ENCODE data around the gene ESF1.
A peak's percentile ranks its signal among the peaks of the same experiment; 100 is the strongest.

The ESF1 gene

DNA sequence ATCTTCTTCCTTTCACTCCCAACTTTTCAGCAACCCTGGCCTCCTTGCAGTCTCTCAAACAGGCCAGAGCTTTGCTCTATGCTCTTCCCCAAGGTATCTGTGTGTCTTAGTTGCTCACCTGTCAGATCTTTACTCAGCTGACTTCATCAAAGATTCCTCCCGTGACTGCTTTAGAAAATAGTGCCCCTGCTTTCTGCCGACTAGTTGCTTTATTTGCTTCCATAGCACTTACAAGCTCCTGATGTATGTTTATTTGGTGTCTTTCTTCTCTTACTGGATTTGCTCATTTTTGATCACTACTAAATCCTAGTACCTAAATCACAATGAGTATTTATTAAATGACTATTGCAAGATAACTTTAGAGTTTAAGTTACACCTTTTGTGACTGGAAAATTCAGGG is 6.0 kb upstream of the ESF1 start:
- H3K4me1 ChIP-seq (ENCODE audit: control insufficient read depth in 1 of 2, insufficient read depth in 2 of 2, low read length in 2 of 2): peaks cover 0 to 5% of the 10 kb centered on the region in 2 experiments
- H3K4me2 ChIP-seq (ENCODE audit: low read length): no peak overlapping the region
- no peak overlapping the region for H3K4me3 ChIP-seq (ENCODE audit: low read depth, low read length)
- H3K79me1 ChIP-seq (ENCODE audit: low read length): no peaks in the 10 kb centered on the region
- no peak overlapping the region for H2AK5ac ChIP-seq (ENCODE audit: low read length)
- no peak overlapping the region for H2BK5ac ChIP-seq (ENCODE audit: low read depth, low read length, poor library complexity)
- H3K27me3 ChIP-seq (ENCODE audit: insufficient read depth, low read length): no peaks in the 10 kb centered on the region
- H3K9me3 ChIP-seq (ENCODE audit: insufficient read depth, low read depth, low read length): no peaks in the 10 kb centered on the region
- no peak overlapping the region for H3K4ac ChIP-seq (ENCODE audit: low read depth, low read length)
- H3K23ac ChIP-seq (ENCODE audit: low read length): no peak overlapping the region
- H4K12ac ChIP-seq (ENCODE audit: low read depth, low read length): no peak overlapping the region
- H3K14ac ChIP-seq (ENCODE audit: low read length): no peak overlapping the region
- no peak overlapping the region for H3K27ac ChIP-seq (ENCODE audit: low read depth, low read length)
- WGBS (ENCODE audit: extremely low coverage, insufficient coverage, insufficient read length): no CpG with 5 or more reads among the region's 2 CpGs
- H4K8ac ChIP-seq (ENCODE audit: low read depth, low read length): no peak overlapping the region
- no peak overlapping the region for H4K91ac ChIP-seq (ENCODE audit: low read depth, low read length)
- no peaks in the 10 kb centered on the region for H3K79me2 ChIP-seq (ENCODE audit: control insufficient read depth, insufficient read depth, low read length, poor library complexity)
- peaks cover 9 to 32% of the 10 kb centered on the region in 2 experiments for H3K36me3 ChIP-seq (ENCODE audit: control insufficient read depth in 1 of 2, insufficient read depth in 2 of 2, low read length in 2 of 2)
- no peak overlapping the region for H2AFZ ChIP-seq (ENCODE audit: insufficient read depth, low read length, poor library complexity)
- H3K18ac ChIP-seq (ENCODE audit: low read length): no peak overlapping the region
- no peak for DNase-seq
- H2BK120ac ChIP-seq (ENCODE audit: insufficient read depth, low read length, poor library complexity): no peak overlapping the region
- H3K9ac ChIP-seq (ENCODE audit: low read length): no peak overlapping the region
- no peak overlapping the region for H2BK12ac ChIP-seq (ENCODE audit: low read length)

DNA sequence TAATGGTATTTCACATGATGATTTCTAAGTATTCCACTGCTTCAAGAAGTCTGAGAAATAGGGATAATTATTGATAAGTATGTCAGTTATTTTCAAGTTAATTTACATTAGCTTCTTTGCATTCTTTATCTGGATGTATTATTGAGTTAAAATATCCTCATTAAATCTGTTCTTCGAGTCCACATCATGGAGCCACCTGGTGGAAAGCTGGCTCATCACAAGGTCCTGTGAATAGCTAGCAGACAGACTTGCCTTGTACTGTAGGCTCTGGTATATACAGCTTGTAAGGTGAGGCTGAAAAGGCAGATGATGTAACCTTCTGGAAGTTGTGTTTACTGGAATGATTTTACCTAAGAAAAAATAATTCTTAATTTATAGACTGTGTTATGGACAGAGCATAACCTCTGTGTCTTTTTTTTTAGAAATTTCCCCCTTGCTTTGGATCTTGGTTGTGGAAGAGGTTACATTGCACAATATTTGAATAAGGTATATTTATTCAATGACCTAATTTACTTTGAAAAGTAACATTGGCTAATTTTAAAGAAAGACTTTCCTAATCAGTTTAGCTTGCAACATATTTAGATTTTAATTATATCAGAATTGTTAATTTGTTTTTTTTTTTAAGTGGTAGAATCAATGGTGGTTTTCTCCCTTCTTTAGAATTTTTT is 3.6 kb upstream of the ESF1 start:
- no peak overlapping the region for H4K12ac ChIP-seq (ENCODE audit: low read depth, low read length)
- H3K14ac ChIP-seq (ENCODE audit: low read length): no peak overlapping the region
- no peaks in the 10 kb centered on the region for H3K27me3 ChIP-seq (ENCODE audit: insufficient read depth, low read length)
- no peak overlapping the region for H2BK12ac ChIP-seq (ENCODE audit: low read length)
- no peak overlapping the region for H3K4me3 ChIP-seq (ENCODE audit: low read depth, low read length)
- WGBS (ENCODE audit: extremely low coverage, insufficient coverage, insufficient read length): no CpG with 5 or more reads among the region's 1 CpG
- peaks cover 0 to 22% of the 10 kb centered on the region in 2 experiments for H3K36me3 ChIP-seq (ENCODE audit: control insufficient read depth in 1 of 2, insufficient read depth in 2 of 2, low read length in 2 of 2)
- no peak overlapping the region for H2BK5ac ChIP-seq (ENCODE audit: low read depth, low read length, poor library complexity)
- H3K4me1 ChIP-seq (ENCODE audit: control insufficient read depth in 1 of 2, insufficient read depth in 2 of 2, low read length in 2 of 2): peaks cover 0 to 7% of the 10 kb centered on the region in 2 experiments
- no peak overlapping the region for H3K4me2 ChIP-seq (ENCODE audit: low read length)
- H2AFZ ChIP-seq (ENCODE audit: insufficient read depth, low read length, poor library complexity): no peak overlapping the region
- peaks cover 6% of the 10 kb centered on the region for H3K79me2 ChIP-seq (ENCODE audit: control insufficient read depth, insufficient read depth, low read length, poor library complexity)
- no peak overlapping the region for H3K23ac ChIP-seq (ENCODE audit: low read length)
- no peak overlapping the region for H3K9ac ChIP-seq (ENCODE audit: low read length)
- no peak overlapping the region for H4K8ac ChIP-seq (ENCODE audit: low read depth, low read length)
- no peak overlapping the region for H2BK120ac ChIP-seq (ENCODE audit: insufficient read depth, low read length, poor library complexity)
- no peak overlapping the region for H3K18ac ChIP-seq (ENCODE audit: low read length)
- no peak overlapping the region for H3K27ac ChIP-seq (ENCODE audit: low read depth, low read length)
- H3K4ac ChIP-seq (ENCODE audit: low read depth, low read length): no peak overlapping the region
- peak; percentile 42 to 69 for DNase-seq
- H3K9me3 ChIP-seq (ENCODE audit: insufficient read depth, low read depth, low read length): no peaks in the 10 kb centered on the region
- no peak overlapping the region for H2AK5ac ChIP-seq (ENCODE audit: low read length)
- H4K91ac ChIP-seq (ENCODE audit: low read depth, low read length): no peak overlapping the region
- peaks cover 4% of the 10 kb centered on the region for H3K79me1 ChIP-seq (ENCODE audit: low read length)

DNA sequence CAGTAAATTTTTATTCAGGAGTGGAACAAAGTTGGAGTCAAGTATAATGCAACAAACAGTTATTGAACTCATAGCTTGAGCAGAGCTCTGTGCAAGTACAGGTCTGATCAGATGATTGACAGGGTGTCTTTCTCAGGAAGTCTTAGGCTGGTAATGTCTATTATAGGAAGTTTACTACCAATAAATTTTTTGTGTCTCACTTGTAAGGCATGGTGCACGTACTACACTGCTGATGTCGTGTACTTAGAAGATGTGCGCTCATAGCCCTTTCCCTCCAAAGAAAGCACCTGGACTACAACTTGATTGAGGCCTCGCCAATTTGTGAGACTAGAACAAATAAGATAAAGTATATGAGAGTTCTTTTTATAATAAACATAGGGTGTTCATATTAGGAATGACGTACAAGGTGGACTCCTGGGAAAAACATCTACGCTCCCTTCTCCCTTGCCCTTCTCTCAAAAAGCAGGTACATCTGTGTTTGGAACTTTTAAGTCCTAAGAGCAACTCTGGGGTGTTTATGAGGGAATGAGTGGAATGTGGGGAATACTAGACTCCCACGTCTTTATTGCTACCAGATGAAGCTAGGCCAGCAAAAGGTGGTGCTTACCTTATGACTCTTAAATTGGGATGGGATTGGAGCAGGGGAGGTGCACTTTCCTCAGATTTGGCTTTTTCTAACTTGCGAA is 1.6 kb upstream of the ESF1 start:
- H3K79me1 ChIP-seq (ENCODE audit: low read length): peaks cover 4% of the 10 kb centered on the region
- no peak overlapping the region for H4K12ac ChIP-seq (ENCODE audit: low read depth, low read length)
- H3K27me3 ChIP-seq (ENCODE audit: insufficient read depth, low read length): no peaks in the 10 kb centered on the region
- no peak overlapping the region for H3K27ac ChIP-seq (ENCODE audit: low read depth, low read length)
- no peak for DNase-seq
- H3K18ac ChIP-seq (ENCODE audit: low read length): no peak overlapping the region
- H4K91ac ChIP-seq (ENCODE audit: low read depth, low read length): no peak overlapping the region
- no peak overlapping the region for H2BK12ac ChIP-seq (ENCODE audit: low read length)
- H3K79me2 ChIP-seq (ENCODE audit: control insufficient read depth, insufficient read depth, low read length, poor library complexity): peaks cover 6% of the 10 kb centered on the region
- H3K36me3 ChIP-seq (ENCODE audit: control insufficient read depth in 1 of 2, insufficient read depth in 2 of 2, low read length in 2 of 2): peaks cover 5 to 21% of the 10 kb centered on the region in 2 experiments
- H2AK5ac ChIP-seq (ENCODE audit: low read length): no peak overlapping the region
- no peak overlapping the region for H3K4me3 ChIP-seq (ENCODE audit: low read depth, low read length)
- no peak overlapping the region for H3K23ac ChIP-seq (ENCODE audit: low read length)
- H4K8ac ChIP-seq (ENCODE audit: low read depth, low read length): no peak overlapping the region
- H2AFZ ChIP-seq (ENCODE audit: insufficient read depth, low read length, poor library complexity): no peak overlapping the region
- H3K4ac ChIP-seq (ENCODE audit: low read depth, low read length): peak overlapping the region; percentile 82
- H3K9ac ChIP-seq (ENCODE audit: low read length): no peak overlapping the region
- H3K9me3 ChIP-seq (ENCODE audit: insufficient read depth, low read depth, low read length): no peaks in the 10 kb centered on the region
- no peak overlapping the region for H3K14ac ChIP-seq (ENCODE audit: low read length)
- H3K4me1 ChIP-seq (ENCODE audit: control insufficient read depth in 1 of 2, insufficient read depth in 2 of 2, low read length in 2 of 2): peaks cover 0 to 7% of the 10 kb centered on the region in 2 experiments
- no peak overlapping the region for H2BK120ac ChIP-seq (ENCODE audit: insufficient read depth, low read length, poor library complexity)
- no peak overlapping the region for H2BK5ac ChIP-seq (ENCODE audit: low read depth, low read length, poor library complexity)
- H3K4me2 ChIP-seq (ENCODE audit: low read length): peak overlapping the region; percentile 61
- WGBS (ENCODE audit: extremely low coverage, insufficient coverage, insufficient read length): no CpG with 5 or more reads among the region's 8 CpGs

DNA sequence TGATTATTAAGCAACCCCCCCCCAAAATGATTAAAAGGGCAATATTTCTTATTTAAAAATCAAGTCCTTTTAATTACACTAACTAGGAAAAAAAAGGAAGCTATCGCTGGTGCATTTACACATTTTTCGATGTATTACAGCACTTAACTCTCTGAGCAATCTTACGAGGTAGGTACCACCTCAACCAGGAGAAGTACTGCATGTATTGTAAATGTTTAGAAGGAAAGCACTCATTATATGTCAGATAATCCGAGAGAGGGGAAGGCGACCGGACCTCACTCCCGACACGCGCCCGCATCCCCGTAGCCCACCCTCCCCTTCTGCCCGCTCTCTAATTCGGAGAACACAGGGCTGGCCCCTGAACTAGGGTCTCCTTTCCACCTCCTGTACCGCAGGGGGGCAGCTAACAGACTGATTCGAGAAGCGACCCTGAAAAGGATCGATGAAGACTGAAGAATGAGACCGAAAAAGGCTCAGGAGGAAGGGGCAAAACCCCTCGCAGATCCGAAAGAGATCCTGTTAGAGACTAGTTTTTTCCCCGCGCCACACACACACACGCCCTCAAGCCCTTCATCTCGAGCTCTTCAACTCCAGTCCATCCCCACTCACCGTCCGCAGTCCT is 337 bp downstream of the ESF1 start:
- Histone ChIP-seq H3K36me3 (ENCODE audit: control insufficient read depth in 1 of 2, insufficient read depth in 2 of 2, low read length in 2 of 2) (peaks cover 5 to 14% of the 10 kb centered on the region in 2 experiments), H4K8ac (ENCODE audit: low read depth, low read length) (peak overlapping the region; percentile 86), H3K23ac (ENCODE audit: low read length) (no peak overlapping the region), H3K4me2 (ENCODE audit: low read length) (peak overlapping the region; percentile 73), H2BK12ac (ENCODE audit: low read length) (no peak overlapping the region), H3K14ac (ENCODE audit: low read length) (peak overlapping the region; percentile 16), H3K79me1 (ENCODE audit: low read length) (peaks cover 4% of the 10 kb centered on the region), H4K91ac (ENCODE audit: low read depth, low read length) (peak overlapping the region; percentile 36), H3K9ac (ENCODE audit: low read length) (peak overlapping the region; percentile 94), H3K4me3 (ENCODE audit: low read depth, low read length) (peak overlapping the region; percentile 88), H4K12ac (ENCODE audit: low read depth, low read length) (peak overlapping the region; percentile 34), H3K18ac (ENCODE audit: low read length) (peak overlapping the region; percentile 73), H2AK5ac (ENCODE audit: low read length) (no peak overlapping the region), H3K27me3 (ENCODE audit: insufficient read depth, low read length) (no peaks in the 10 kb centered on the region), H2BK120ac (ENCODE audit: insufficient read depth, low read length, poor library complexity) (peak overlapping the region; percentile 49), H3K4me1 (ENCODE audit: control insufficient read depth in 1 of 2, insufficient read depth in 2 of 2, low read length in 2 of 2) (peaks cover 0 to 7% of the 10 kb centered on the region in 2 experiments), H3K79me2 (ENCODE audit: control insufficient read depth, insufficient read depth, low read length, poor library complexity) (peaks cover 6% of the 10 kb centered on the region), H2AFZ (ENCODE audit: insufficient read depth, low read length, poor library complexity) (peak overlapping the region; percentile 80), H3K4ac (ENCODE audit: low read depth, low read length) (peak overlapping the region; percentile 65), H3K27ac (ENCODE audit: low read depth, low read length) (no peak overlapping the region), H3K9me3 (ENCODE audit: insufficient read depth, low read depth, low read length) (no peaks in the 10 kb centered on the region), H2BK5ac (ENCODE audit: low read depth, low read length, poor library complexity) (no peak overlapping the region)
- WGBS (ENCODE audit: extremely low coverage, insufficient coverage, insufficient read length): no CpG with 5 or more reads among the region's 26 CpGs
- DNase-seq: no peak

Measured in trophoblast cell (in vitro differentiated cells and primary cell).